MM.1S (cell line): ENCODE results near the gene EGFL7.

Source experiments
- DNase-seq: peaks from one replicate; pipeline ENCODE4 v3.0.0-alpha.2; 2015
- H2AFZ ChIP-seq: fragments of 300-600 bp; sonication (generic); 2 replicates; pipeline ENCODE4 v1.6.0; 2016; ENCODE audit warnings: antibody characterized with exemption, low read length
- H3F3A ChIP-seq: fragments of 300-600 bp; sonication (generic); 2 replicates; pipeline ENCODE4 v1.6.1; 2016; ENCODE audit warnings: mild to moderate bottlenecking, antibody characterized with exemption, low read length, moderate library complexity, mixed read lengths; ENCODE audit not compliant: insufficient read depth
- H3K27ac ChIP-seq: fragments of 300-600 bp; sonication (generic); 2 replicates; pipeline ENCODE4 v1.5.1; 2016; ENCODE audit warnings: mild to moderate bottlenecking, low read length
- H3K27me3 ChIP-seq: fragments of 300-600 bp; sonication (generic); replicated peaks from 2 replicates; pipeline ENCODE4 v1.6.0; 2016; ENCODE audit warnings: low read length; ENCODE audit not compliant: insufficient read depth
- H3K36me3 ChIP-seq: fragments of 300-600 bp; sonication (generic); replicated peaks from 2 replicates; pipeline ENCODE4 v1.6.1; 2016; ENCODE audit warnings: mild to moderate bottlenecking, low read length, mixed read lengths; ENCODE audit not compliant: insufficient read depth
- H3K4me1 ChIP-seq: fragments of 300-600 bp; sonication (generic); 2 replicates; pipeline ENCODE4 v1.6.1; 2016; ENCODE audit warnings: low read length, mixed read lengths
- H3K4me2 ChIP-seq: fragments of 300-600 bp; sonication (generic); 2 replicates; pipeline ENCODE4 v1.6.0; 2016; ENCODE audit warnings: low read depth, low read length
- H3K4me3 ChIP-seq: fragments of 300-600 bp; sonication (generic); 2 replicates; pipeline ENCODE4 v1.5.1; 2016; ENCODE audit warnings: low read length, mixed read lengths
- H3K79me2 ChIP-seq: fragments of 300-600 bp; sonication (generic); 2 replicates; pipeline ENCODE4 v1.6.1; 2016; ENCODE audit warnings: mixed run types, low read length, mixed read lengths
- H3K9ac ChIP-seq: fragments of 300-600 bp; sonication (generic); 2 replicates; pipeline ENCODE4 v1.6.1; 2016; ENCODE audit warnings: low read length, mixed read lengths
- H3K9me2 ChIP-seq: fragments of 300-600 bp; sonication (generic); replicated peaks from 2 replicates; pipeline ENCODE4 v1.6.1; 2016; ENCODE audit warnings: mild to moderate bottlenecking, low read length, mixed read lengths; ENCODE audit not compliant: insufficient read depth
- H3K9me3 ChIP-seq: fragments of 300-600 bp; sonication (generic); replicated peaks from 2 replicates; pipeline ENCODE4 v1.6.1; 2016; ENCODE audit warnings: mild to moderate bottlenecking, low read length, mixed read lengths; ENCODE audit not compliant: insufficient read depth
- H4K20me1 ChIP-seq: fragments of 300-600 bp; sonication (generic); 2 replicates; pipeline ENCODE4 v1.6.1; 2016; ENCODE audit warnings: mild to moderate bottlenecking, low read length, moderate library complexity, mixed read lengths; ENCODE audit not compliant: insufficient read depth
- CTCF ChIP-seq: fragments of 300-600 bp; sonication (generic); IDR thresholded peaks from 2 replicates; pipeline ENCODE4 v1.5.1; 2016; ENCODE audit warnings: antibody characterized with exemption, low read length, mixed read lengths
- EZH2 ChIP-seq: fragments of 300-600 bp; sonication (generic); optimal IDR thresholded peaks from 2 replicates; pipeline ENCODE3; 2017; ENCODE audit warnings: low read depth, mild to moderate bottlenecking, antibody characterized with exemption, low read length, mixed read lengths
- EZH2phosphoT487 ChIP-seq: fragments of 300-600 bp; sonication (generic); IDR thresholded peaks from 2 replicates; pipeline ENCODE4 v1.6.1; 2018; ENCODE audit warnings: antibody characterized with exemption, low read length

EGFL7 gene

DNA sequence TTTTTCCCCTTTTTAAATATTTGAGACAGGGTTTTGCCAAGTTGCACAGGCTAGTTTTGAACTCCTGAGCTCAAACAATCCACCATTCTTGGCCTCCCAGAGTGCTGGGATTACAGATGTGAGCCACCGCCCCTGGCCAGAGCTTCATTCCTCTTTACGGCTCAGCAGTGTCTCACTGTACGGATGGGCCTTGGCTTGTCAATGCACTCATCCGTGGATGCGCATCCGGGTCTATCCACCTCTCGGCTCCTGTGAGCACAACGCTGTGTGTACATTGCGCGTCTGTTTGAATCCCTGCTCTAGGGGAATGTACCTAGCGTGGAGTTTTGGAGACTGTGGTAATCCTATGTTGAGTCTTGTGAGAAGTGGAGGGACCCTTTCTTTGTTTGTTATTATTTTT is 10.9 kb upstream of the EGFL7 start:
- H3K4me3 ChIP-seq: no peak overlapping the region
- H2AFZ ChIP-seq: no peak overlapping the region
- H3K79me2 ChIP-seq: no peaks in the 10 kb centered on the region
- no peak overlapping the region for H3K27ac ChIP-seq
- H3K9me2 ChIP-seq: no peaks in the 10 kb centered on the region
- no peaks in the 10 kb centered on the region for H3F3A ChIP-seq
- H3K27me3 ChIP-seq: peaks cover 92% of the 10 kb centered on the region
- DNase-seq: no peak
- no peak overlapping the region for H3K9ac ChIP-seq
- no peaks in the 10 kb centered on the region for H3K9me3 ChIP-seq
- no peaks in the 10 kb centered on the region for H3K36me3 ChIP-seq
- H3K4me1 ChIP-seq: no peaks in the 10 kb centered on the region
- TF ChIP-seq EZH2phosphoT487: no peak
- no peak for TF ChIP-seq EZH2
- no peak for TF ChIP-seq CTCF
- no peak overlapping the region for H3K4me2 ChIP-seq
- H4K20me1 ChIP-seq: no peaks in the 10 kb centered on the region

GRCh38 chr9:136653323-136654079 is 9.2 kb upstream of the EGFL7 start:
- Histone ChIP-seq H3K9ac (no peak overlapping the region), H3K27me3 (peaks cover 93% of the 10 kb centered on the region), H3K4me2 (no peak overlapping the region), H3K9me3 (no peaks in the 10 kb centered on the region), H2AFZ (no peak overlapping the region), H3K36me3 (no peaks in the 10 kb centered on the region), H3F3A (no peaks in the 10 kb centered on the region), H3K27ac (no peak overlapping the region), H3K79me2 (no peaks in the 10 kb centered on the region), H3K9me2 (no peaks in the 10 kb centered on the region), H3K4me3 (no peak overlapping the region), H3K4me1 (no peaks in the 10 kb centered on the region), H4K20me1 (no peaks in the 10 kb centered on the region)
- TF ChIP-seq CTCF (no peak), EZH2phosphoT487 (no peak), EZH2 (no peak)
- no peak for DNase-seq

DNA sequence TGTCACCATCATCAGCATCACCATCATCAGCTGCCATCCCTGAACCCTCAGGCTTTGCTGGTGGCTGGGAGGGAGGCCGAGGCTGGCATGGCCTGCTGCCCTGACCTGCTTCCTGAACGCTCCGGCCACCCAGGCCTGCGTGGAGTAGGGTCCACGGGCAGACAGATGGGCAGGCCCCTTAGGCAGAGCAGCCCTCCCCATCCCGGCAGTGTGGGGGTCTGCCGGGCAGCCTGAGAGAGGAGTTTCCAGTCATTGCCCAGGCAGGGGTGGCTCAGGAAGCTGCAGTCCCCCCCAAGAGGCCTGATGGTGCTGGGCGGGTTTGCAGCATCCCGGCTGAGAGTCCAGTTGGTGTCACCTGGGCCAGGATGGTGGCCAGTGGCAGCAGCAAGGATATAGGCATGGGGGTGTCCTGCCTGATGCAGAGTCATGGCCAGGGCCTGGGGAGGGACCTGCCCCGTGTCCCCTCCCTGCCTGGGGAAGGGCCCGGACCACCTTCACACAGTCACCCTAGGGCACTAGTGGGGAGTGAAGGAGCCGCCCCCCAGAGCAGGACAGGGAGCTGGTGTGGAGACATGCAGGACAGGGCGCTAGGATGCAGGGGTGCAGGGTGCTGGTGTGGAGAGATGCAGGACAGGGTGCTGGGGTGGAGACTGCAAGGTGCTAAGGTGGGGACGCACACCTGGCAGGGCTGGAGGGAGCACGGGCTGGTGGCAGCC is 7.7 kb upstream of the EGFL7 start:
- no peak overlapping the region for H3K4me3 ChIP-seq
- no peaks in the 10 kb centered on the region for H3K9me3 ChIP-seq
- H3K4me2 ChIP-seq: no peak overlapping the region
- H3K27ac ChIP-seq: no peak overlapping the region
- H3K4me1 ChIP-seq: no peaks in the 10 kb centered on the region
- TF ChIP-seq EZH2 (no peak), EZH2phosphoT487 (no peak), CTCF (no peak)
- no peaks in the 10 kb centered on the region for H3F3A ChIP-seq
- H3K36me3 ChIP-seq: no peaks in the 10 kb centered on the region
- no peak for DNase-seq
- H2AFZ ChIP-seq: no peak overlapping the region
- H3K9me2 ChIP-seq: no peaks in the 10 kb centered on the region
- no peak overlapping the region for H3K9ac ChIP-seq
- H3K79me2 ChIP-seq: no peaks in the 10 kb centered on the region
- H3K27me3 ChIP-seq: peaks cover 93% of the 10 kb centered on the region
- H4K20me1 ChIP-seq: no peaks in the 10 kb centered on the region
